Measurements from ENCODE around the gene CCDC152.

CCDC152 gene

GRCh38 chr5:42784132-42784531, 27.5 kb downstream of the CCDC152 start:
- DNase-seq = no peak

- DNase-seq = no peak
Observed at GRCh38 chr5:42785756-42786155, 29.1 kb downstream of the CCDC152 start.

GRCh38 chr5:42787073-42787472, 30.5 kb downstream of the CCDC152 start:
- DNase-seq = no peak

GRCh38 chr5:42787845-42788244, 31.2 kb downstream of the CCDC152 start:
- DNase-seq = no peak

- DNase-seq = no peak
Observed at GRCh38 chr5:42791151-42791550, 34.5 kb downstream of the CCDC152 start.

GRCh38 chr5:42798284-42799240, 41.9 kb downstream of the CCDC152 start:
- DNase-seq = no peak

- DNase-seq = no peak
Observed at GRCh38 chr5:42799241-42799608, 42.6 kb downstream of the CCDC152 start.

GRCh38 chr5:42799668-42800114, 43.1 kb downstream of the CCDC152 start:
- no peak for DNase-seq

GRCh38 chr5:42800748-42801330, 44.2 kb downstream of the CCDC152 start:
- DNase-seq = no peak

GRCh38 chr5:42801516-42802166, 45.0 kb downstream of the CCDC152 start:
- no peak for DNase-seq

- DNase-seq = no peak
Observed at GRCh38 chr5:42804717-42805339, 48.2 kb downstream of the CCDC152 start.

- DNase-seq = no peak
Observed at GRCh38 chr5:42806004-42806700, 49.5 kb downstream of the CCDC152 start.

GRCh38 chr5:42806701-42807262, 50.2 kb downstream of the CCDC152 start:
- DNase-seq = no peak

GRCh38 chr5:42807722-42808447, 51.3 kb downstream of the CCDC152 start:
- DNase-seq = no peak

- DNase-seq = no peak
Observed at GRCh38 chr5:42808888-42809611, 52.4 kb downstream of the CCDC152 start.

GRCh38 chr5:42810834-42811590, 54.4 kb downstream of the CCDC152 start:
- no peak for DNase-seq

- no peak for DNase-seq
Observed at GRCh38 chr5:42811591-42812446, 55.2 kb downstream of the CCDC152 start, which contains the start of gene SELENOP. Gene SELENOP (minus strand): TSS chr5:42811892. CDS start chr5:42808353, 3,539 bp downstream.

GRCh38 chr5:42812620-42813019, 56.0 kb downstream of the CCDC152 start:
- no peak for DNase-seq

- no peak for DNase-seq
Observed at GRCh38 chr5:42813533-42813932, 56.9 kb downstream of the CCDC152 start.
